PC-9 (cell line): ENCODE measurements around the gene NCOA3. TPM values are rescaled to one million over a fixed set of nuclear protein-coding genes. Genes with fewer than 3 reads are reported as not detected.

ENCODE experiments used
- BruUV-seq: library from RNA; stranded (reverse); fragments of 400-500 nt; replicated peaks from 2 replicates; lab custom pipeline; 2021; lab: Mats Ljungman, UMichigan
- CTCF ChIA-PET: fragments of 300-600 bp; sonication (Branson Sonifier 250); formaldehyde crosslinking; loops from one replicate; lab custom pipeline; 2022; ENCODE audit warnings: antibody characterized with exemption; lab: Charles Lee
- POLR2A ChIA-PET: fragments of 300-600 bp; sonication (Branson Sonifier 250); formaldehyde crosslinking; loops from one replicate; lab custom pipeline; 2022; ENCODE audit warnings: antibody characterized with exemption; ENCODE audit not compliant: unreplicated experiment; lab: Charles Lee
- DNase-seq, 2 experiments: peaks; one replicate each; pipeline versions ENCODE4 v3.0.0 to v3.0.0-alpha.2; 2015 to 2022; ENCODE audit warnings: mixed read lengths in 1 of 2
- H2AFZ ChIP-seq: fragments of 200-600 bp; sonication (generic); 2 replicates; pipeline ENCODE4 v1.8.1; 2017; ENCODE audit warnings: antibody characterized with exemption
- H3F3A ChIP-seq: fragments of 200-600 bp; sonication (generic); 2 replicates; pipeline ENCODE4 v1.8.1; 2017; ENCODE audit warnings: antibody characterized with exemption, mild to moderate bottlenecking, low read depth; ENCODE audit not compliant: insufficient read depth
- H3K27ac ChIP-seq: fragments of 200-600 bp; sonication (generic); 2 replicates; pipeline ENCODE4 v1.6.1; 2016; ENCODE audit warnings: mixed run types
- H3K27me3 ChIP-seq: fragments of 200-600 bp; sonication (generic); 2 replicates; pipeline ENCODE4 v1.6.1; 2016; ENCODE audit warnings: low read depth, mixed run types; ENCODE audit not compliant: insufficient read depth
- H3K36me3 ChIP-seq: fragments of 200-600 bp; sonication (generic); 2 replicates; pipeline ENCODE4 v1.6.1; 2016; ENCODE audit warnings: low read depth, mixed run types
- H3K4me1 ChIP-seq: fragments of 200-600 bp; sonication (generic); replicated peaks from 2 replicates; pipeline ENCODE4 v1.6.1; 2016; ENCODE audit warnings: mixed run types; ENCODE audit not compliant: insufficient read depth
- H3K4me2 ChIP-seq: fragments of 200-600 bp; sonication (generic); 2 replicates; pipeline ENCODE4 v1.6.1; 2017; ENCODE audit warnings: mixed run types
- H3K4me3 ChIP-seq: fragments of 200-600 bp; sonication (generic); 2 replicates; pipeline ENCODE4 v1.6.1; 2016; ENCODE audit warnings: mixed run types
- H3K79me2 ChIP-seq: fragments of 200-600 bp; sonication (generic); 2 replicates; pipeline ENCODE4 v1.6.1; 2017; ENCODE audit warnings: low read depth, mixed run types
- H3K9me2 ChIP-seq: fragments of 200-600 bp; sonication (generic); 2 replicates; pipeline ENCODE4 v1.8.1; 2017; ENCODE audit warnings: mild to moderate bottlenecking; ENCODE audit not compliant: insufficient read depth
- H3K9me3 ChIP-seq: fragments of 200-600 bp; sonication (generic); 2 replicates; pipeline ENCODE4 v1.8.1; 2016; ENCODE audit warnings: low read depth; ENCODE audit not compliant: insufficient read depth
- H4K20me1 ChIP-seq: fragments of 200-600 bp; sonication (generic); 2 replicates; pipeline ENCODE4 v1.8.1; 2017; ENCODE audit not compliant: insufficient read depth
- EZH2 ChIP-seq: fragments of 200-600 bp; sonication (generic); IDR thresholded peaks from 2 replicates; pipeline ENCODE4 v1.8.0; 2017; ENCODE audit warnings: antibody characterized with exemption, low read depth
- intact Hi-C: fragments of 100-400 bp; cut with micrococcal nuclease; formaldehyde crosslinking; loops from one replicate; pipeline ENCODE4 v1.10.0; 2022; ENCODE audit not compliant: unreplicated experiment
- total RNA-seq: library from RNA; stranded (reverse); gene quantifications from 2 replicates; pipeline ENCODE4 v1.2.3, GENCODE V29; 2021
- TF ChIP-seq, protein P1 (sequence below): fragments of 200-600 bp; sonication (generic); conservative IDR thresholded peaks from 2 replicates; pipeline ENCODE4 v1.6.1; 2017; ENCODE audit warnings: mixed run types, antibody characterized with exemption, mild to moderate bottlenecking, moderate library complexity

NCOA3 gene
- total RNA-seq, 1 experiment from 2014 or later = 78.0 TPM

DNA sequence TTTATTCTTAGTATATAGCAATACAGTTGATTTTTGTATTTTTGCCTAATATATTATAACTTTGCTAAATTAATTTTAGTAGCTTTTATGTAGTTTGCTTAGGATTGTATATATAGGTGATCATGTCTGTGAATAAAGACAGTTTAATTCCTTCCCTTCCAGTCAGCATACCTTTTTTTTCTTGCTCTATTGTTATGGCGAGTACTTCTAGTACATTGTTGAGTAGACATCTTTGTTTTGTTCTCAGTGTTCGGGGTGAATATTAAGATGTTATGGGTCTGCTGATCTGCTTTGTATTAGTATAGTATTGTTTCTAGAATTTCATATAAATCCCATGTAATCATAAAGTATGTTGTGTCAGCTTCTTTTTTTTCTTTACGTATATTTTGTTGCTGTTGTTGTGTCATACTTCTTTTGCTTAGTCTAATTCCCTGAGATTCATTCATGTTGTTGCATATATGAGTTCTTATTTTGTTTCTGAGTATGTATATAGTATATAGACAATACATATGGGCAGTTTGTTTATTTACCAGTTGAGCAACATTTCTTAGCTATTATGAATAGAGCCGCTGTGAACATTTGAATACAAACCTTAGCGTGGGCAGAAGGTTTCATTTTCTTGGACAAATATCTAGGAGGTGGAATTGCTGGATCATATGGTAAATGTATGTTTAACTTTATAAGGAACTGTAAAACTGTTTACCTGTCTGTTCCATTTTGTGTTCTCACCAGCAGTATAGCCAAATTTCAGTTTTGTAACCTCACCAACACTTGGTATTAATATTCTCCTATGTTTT, 25.5 kb downstream of the NCOA3 start:
- Histone ChIP-seq H3K4me3 (no peak overlapping the region), H3K4me1 (no peaks in the 10 kb centered on the region), H3F3A (peaks cover 50% of the 10 kb centered on the region), H4K20me1 (peaks cover 34% of the 10 kb centered on the region), H3K36me3 (peaks cover 49% of the 10 kb centered on the region), H3K27me3 (no peaks in the 10 kb centered on the region), H3K9me2 (no peaks in the 10 kb centered on the region), H3K4me2 (no peak overlapping the region), H3K9me3 (no peaks in the 10 kb centered on the region), H3K79me2 (peaks cover 82% of the 10 kb centered on the region), H2AFZ (no peak overlapping the region), H3K27ac (peak overlapping the region; percentile 44)
- ChIA-PET CTCF (no interaction called here), POLR2A (interaction anchor here (0.6 kb wide), 3 partner anchors 12 to 909 kb away, joined by 3 to 14 read pairs (median 6); no protein-coding TSS in a partner anchor)
- no peak for TF ChIP-seq EZH2
- TF ChIP-seq, protein P1, sequence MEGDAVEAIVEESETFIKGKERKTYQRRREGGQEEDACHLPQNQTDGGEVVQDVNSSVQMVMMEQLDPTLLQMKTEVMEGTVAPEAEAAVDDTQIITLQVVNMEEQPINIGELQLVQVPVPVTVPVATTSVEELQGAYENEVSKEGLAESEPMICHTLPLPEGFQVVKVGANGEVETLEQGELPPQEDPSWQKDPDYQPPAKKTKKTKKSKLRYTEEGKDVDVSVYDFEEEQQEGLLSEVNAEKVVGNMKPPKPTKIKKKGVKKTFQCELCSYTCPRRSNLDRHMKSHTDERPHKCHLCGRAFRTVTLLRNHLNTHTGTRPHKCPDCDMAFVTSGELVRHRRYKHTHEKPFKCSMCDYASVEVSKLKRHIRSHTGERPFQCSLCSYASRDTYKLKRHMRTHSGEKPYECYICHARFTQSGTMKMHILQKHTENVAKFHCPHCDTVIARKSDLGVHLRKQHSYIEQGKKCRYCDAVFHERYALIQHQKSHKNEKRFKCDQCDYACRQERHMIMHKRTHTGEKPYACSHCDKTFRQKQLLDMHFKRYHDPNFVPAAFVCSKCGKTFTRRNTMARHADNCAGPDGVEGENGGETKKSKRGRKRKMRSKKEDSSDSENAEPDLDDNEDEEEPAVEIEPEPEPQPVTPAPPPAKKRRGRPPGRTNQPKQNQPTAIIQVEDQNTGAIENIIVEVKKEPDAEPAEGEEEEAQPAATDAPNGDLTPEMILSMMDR = no peak
- no TSS peak for BruUV-seq
- intact Hi-C loops = no loop called here
- DNase-seq = no peak

DNA sequence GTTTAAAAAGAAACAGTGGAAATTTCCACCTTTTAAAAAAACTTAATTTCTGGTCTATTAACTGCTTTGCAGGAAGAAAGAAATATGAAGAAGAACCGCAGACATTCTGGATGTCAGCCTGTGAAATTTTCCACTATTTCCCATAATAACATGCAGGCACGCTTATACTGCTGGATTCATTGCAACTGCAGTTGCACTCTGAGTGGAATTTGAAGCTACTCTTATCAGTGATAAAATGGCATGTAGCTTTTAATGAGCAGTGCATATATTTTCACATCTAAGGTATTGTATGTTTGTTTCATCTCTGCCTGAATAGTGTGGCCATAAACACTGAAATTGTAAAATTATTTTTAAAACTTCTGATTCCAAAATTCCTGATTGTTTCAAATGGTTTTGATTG, 28.2 kb downstream of the NCOA3 start:
- TF ChIP-seq, protein P1 = no peak
- no peak for TF ChIP-seq EZH2
- POLR2A ChIA-PET = no interaction called here
- no peaks in the 10 kb centered on the region for H3K9me3 ChIP-seq

DNA sequence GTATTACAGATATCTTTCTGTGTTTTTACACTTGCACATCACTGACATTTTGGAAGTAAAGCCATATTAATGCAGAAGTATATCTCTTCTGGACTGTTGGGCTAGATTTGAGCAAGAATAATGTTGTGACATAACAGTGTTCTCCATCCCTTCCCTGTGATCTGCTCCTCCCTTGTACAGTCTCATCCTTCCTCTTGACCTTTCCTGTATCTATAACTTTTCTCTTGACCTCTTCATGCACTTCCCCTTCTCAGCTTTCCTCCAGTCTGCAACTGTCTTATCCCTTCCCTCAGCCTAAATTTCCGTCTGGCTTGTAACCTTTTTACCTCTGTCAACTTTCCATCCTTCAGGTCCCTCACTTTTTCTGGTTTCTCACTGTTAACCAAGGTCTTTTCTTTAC, 29.8 kb downstream of the NCOA3 start:
- H4K20me1 ChIP-seq = peaks cover 56% of the 10 kb centered on the region
- BruUV-seq = no TSS peak
- no peaks in the 10 kb centered on the region for H3K9me2 ChIP-seq
- no peak overlapping the region for H2AFZ ChIP-seq
- no peaks in the 10 kb centered on the region for H3K9me3 ChIP-seq
- no peaks in the 10 kb centered on the region for H3K4me1 ChIP-seq
- intact Hi-C loops = no loop called here
- no peak for TF ChIP-seq EZH2
- TF ChIP-seq, protein P1 = no peak
- no peak overlapping the region for H3K27ac ChIP-seq
- peaks cover 98% of the 10 kb centered on the region for H3K79me2 ChIP-seq
- no peak overlapping the region for H3K4me2 ChIP-seq
- H3F3A ChIP-seq = peaks cover 40% of the 10 kb centered on the region
- H3K36me3 ChIP-seq = peaks cover 44% of the 10 kb centered on the region; the same call in 1 of the 2 replicates
- POLR2A ChIA-PET = no interaction called here
- no peaks in the 10 kb centered on the region for H3K27me3 ChIP-seq
- H3K4me3 ChIP-seq = no peak overlapping the region
- DNase-seq = no peak
- CTCF ChIA-PET = no interaction called here

More for the DNA sequence above, 28.2 kb downstream of the NCOA3 start:
- Histone ChIP-seq H3K79me2 (peaks cover 84% of the 10 kb centered on the region), H3F3A (peaks cover 37% of the 10 kb centered on the region), H2AFZ (no peak overlapping the region), H3K27me3 (no peaks in the 10 kb centered on the region), H3K9me2 (no peaks in the 10 kb centered on the region), H3K27ac (no peak overlapping the region), H3K4me2 (no peak overlapping the region), H3K4me3 (no peak overlapping the region), H3K36me3 (peaks cover 44% of the 10 kb centered on the region; the same call in 1 of the 2 replicates), H3K4me1 (no peaks in the 10 kb centered on the region), H4K20me1 (peaks cover 45% of the 10 kb centered on the region)
- BruUV-seq = no TSS peak
- intact Hi-C loops = no loop called here
- CTCF ChIA-PET = no interaction called here
- DNase-seq = no peak
